Heart left ventricle (tissue), 13 donors: ENCODE data around the gene NR1I3.
A peak's percentile ranks its signal among the peaks of the same experiment; 100 is the strongest.

Experiments
- POLR2A ChIP-seq, 2 donors: fragments of 450-650 bp; IDR thresholded peaks; one replicate each; pipeline ENCODE4 v1.6.1; 2017; ENCODE audit warnings: antibody characterized with exemption in 2 of 2, mild to moderate bottlenecking in 2 of 2, moderate library complexity in 2 of 2
- TF ChIP-seq, protein P1 (sequence below), 12 donors: fragments of 200-600 bp; sonication (generic) in 4 of 12; IDR thresholded peaks; one replicate each; pipeline versions ENCODE4 v1.5.0 to v1.8.0; 2018 to 2022; ENCODE audit warnings: antibody characterized with exemption in 12 of 12, mild to moderate bottlenecking in 5 of 12
- donor health status: ischemic (EF 13 %, LVEDD 7.1; RV severe dilation, severe dysfunction).
- donor health status: DM: no; HTN: yes; CAD: no.
- donor health status: DM: no; HTN: no; CAD: no.
- donor health status: ischemic (EF 25% LVEDD 6.9; RV normal size, moderate dysfunction).
- donor health status: ischemic (EF 25% LVEDD 5.7; RV mildly dilated, moderate dysfunction).
- donor health status: ischemic (EF 35%, LVEDD 5.7; RV mildly dilated, moderate dysfunction).
- donor health status: nonischemic (EF 11% LVEDD 7.7; RV severe dilation, severe dysfunction).
- donor health status: DM: yes; HTN: yes; CAD: no.
- donor health status: PGD.
- donor health status: ischemic (EF 29% LVEDD 5.4; RV normal size, mild dysfunction).
- donor health status: nonischemic (EF 23%, LVEDD 6.1; RV moderate dilation, normal function).

DNA sequence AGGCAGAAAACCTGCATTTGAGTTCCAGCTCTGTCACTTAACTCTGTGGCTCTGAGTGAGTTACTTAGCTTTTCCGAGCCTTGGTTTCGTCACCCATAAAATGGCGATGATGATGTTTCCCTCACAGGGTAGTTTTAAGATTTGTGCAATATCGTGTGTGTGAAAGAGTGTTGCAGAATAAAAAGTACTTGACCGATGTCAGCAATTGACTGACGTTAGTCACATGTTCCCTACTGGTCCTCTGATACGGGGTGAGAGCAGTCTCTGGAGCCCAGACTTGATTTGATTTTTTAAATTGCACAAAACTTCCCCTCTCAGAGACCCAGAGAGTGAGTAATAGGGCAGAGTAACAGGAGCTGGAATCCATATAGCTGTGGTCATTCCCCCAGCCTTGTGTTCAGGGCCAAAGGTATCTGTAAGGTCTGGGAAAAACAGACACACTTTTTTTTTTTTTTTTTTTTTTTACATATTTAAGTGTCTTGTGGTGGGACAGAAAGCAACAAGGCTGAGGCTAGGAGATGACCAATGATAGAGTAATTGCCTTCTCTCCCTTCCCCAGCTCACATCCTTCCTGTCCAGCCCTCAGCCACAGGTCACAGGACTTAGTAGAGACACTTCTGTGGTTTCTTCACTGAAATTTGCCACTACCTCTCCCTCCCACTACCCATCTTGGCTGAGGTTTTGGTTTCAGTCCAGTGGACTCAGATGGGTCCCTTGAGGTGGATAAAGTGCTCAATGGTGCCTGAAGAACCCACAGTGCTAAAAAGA lies 20.9 kb downstream of the NR1I3 start:
- TF ChIP-seq, protein P1, sequence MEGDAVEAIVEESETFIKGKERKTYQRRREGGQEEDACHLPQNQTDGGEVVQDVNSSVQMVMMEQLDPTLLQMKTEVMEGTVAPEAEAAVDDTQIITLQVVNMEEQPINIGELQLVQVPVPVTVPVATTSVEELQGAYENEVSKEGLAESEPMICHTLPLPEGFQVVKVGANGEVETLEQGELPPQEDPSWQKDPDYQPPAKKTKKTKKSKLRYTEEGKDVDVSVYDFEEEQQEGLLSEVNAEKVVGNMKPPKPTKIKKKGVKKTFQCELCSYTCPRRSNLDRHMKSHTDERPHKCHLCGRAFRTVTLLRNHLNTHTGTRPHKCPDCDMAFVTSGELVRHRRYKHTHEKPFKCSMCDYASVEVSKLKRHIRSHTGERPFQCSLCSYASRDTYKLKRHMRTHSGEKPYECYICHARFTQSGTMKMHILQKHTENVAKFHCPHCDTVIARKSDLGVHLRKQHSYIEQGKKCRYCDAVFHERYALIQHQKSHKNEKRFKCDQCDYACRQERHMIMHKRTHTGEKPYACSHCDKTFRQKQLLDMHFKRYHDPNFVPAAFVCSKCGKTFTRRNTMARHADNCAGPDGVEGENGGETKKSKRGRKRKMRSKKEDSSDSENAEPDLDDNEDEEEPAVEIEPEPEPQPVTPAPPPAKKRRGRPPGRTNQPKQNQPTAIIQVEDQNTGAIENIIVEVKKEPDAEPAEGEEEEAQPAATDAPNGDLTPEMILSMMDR (IDR thresholded peaks at IDR 0.05) = no peak
- peak in 1 of 2 donors; percentile 28 for TF ChIP-seq POLR2A (IDR thresholded peaks at IDR 0.05)
